ENCODE data around the gene HDAC3.

The HDAC3 gene

GRCh38 chr5:141603923-141604717 is 32.5 kb downstream of the HDAC3 start:
- H3K9ac ChIP-seq (ENCODE audit: low read depth, low read length, poor library complexity, severe bottlenecking): peak overlapping the region; percentile 25
- no peaks in the 10 kb centered on the region for H3K9me2 ChIP-seq (replicated peaks; ENCODE audit: low read depth, low read length)
- no peaks in the 10 kb centered on the region for H3K9me3 ChIP-seq (ENCODE audit: insufficient read depth, low read depth, low read length)
- no peaks in the 10 kb centered on the region; the same call in 1 of the 2 replicates for H3K36me3 ChIP-seq (ENCODE audit: insufficient read depth, low read length)
- peaks cover 86% of the 10 kb centered on the region for H3K79me2 ChIP-seq (ENCODE audit: insufficient read depth, low read length)
- no peak overlapping the region for H2AFZ ChIP-seq (ENCODE audit: low read length)
- TF ChIP-seq EZH2phosphoT487 (IDR thresholded peaks at IDR 0.05; ENCODE audit: borderline replicate concordance) (no peak), CTCF (conservative IDR thresholded peaks at IDR 0.05; ENCODE audit: low read length) (no peak)
- peak overlapping the region; percentile 52 for H3K4me2 ChIP-seq (ENCODE audit: low read depth, low read length, poor library complexity, severe bottlenecking)
- peaks cover 46% of the 10 kb centered on the region for H4K20me1 ChIP-seq (ENCODE audit: insufficient read depth, low read length, poor library complexity, severe bottlenecking)
- no peaks in the 10 kb centered on the region for H3K27me3 ChIP-seq (ENCODE audit: insufficient read depth, low read length, poor library complexity, severe bottlenecking)
- peaks cover 28% of the 10 kb centered on the region for H3F3A ChIP-seq (ENCODE audit: low read depth)
- peak overlapping the region; percentile 43 for H3K4me3 ChIP-seq (ENCODE audit: low read length, poor library complexity, severe bottlenecking)
- peaks cover 81% of the 10 kb centered on the region for H3K4me1 ChIP-seq (ENCODE audit: insufficient read depth, low read length, poor library complexity, severe bottlenecking)

- TF ChIP-seq CTCF (conservative IDR thresholded peaks at IDR 0.05; ENCODE audit: low read length) (no peak), EZH2phosphoT487 (IDR thresholded peaks at IDR 0.05; ENCODE audit: borderline replicate concordance) (no peak)
- Histone ChIP-seq H3K9ac (ENCODE audit: low read depth, low read length, poor library complexity, severe bottlenecking) (peak overlapping the region; percentile 25), H3K4me1 (ENCODE audit: insufficient read depth, low read length, poor library complexity, severe bottlenecking) (peaks cover 81% of the 10 kb centered on the region), H3K79me2 (ENCODE audit: insufficient read depth, low read length) (peaks cover 86% of the 10 kb centered on the region), H2AFZ (ENCODE audit: low read length) (no peak overlapping the region), H3K9me2 (replicated peaks; ENCODE audit: low read depth, low read length) (no peaks in the 10 kb centered on the region), H3K9me3 (ENCODE audit: insufficient read depth, low read depth, low read length) (no peaks in the 10 kb centered on the region), H3F3A (ENCODE audit: low read depth) (peaks cover 24% of the 10 kb centered on the region), H3K4me3 (ENCODE audit: low read length, poor library complexity, severe bottlenecking) (peak overlapping the region; percentile 30), H3K36me3 (ENCODE audit: insufficient read depth, low read length) (no peaks in the 10 kb centered on the region; the same call in 1 of the 2 replicates), H3K27me3 (ENCODE audit: insufficient read depth, low read length, poor library complexity, severe bottlenecking) (no peaks in the 10 kb centered on the region), H3K4me2 (ENCODE audit: low read depth, low read length, poor library complexity, severe bottlenecking) (peak overlapping the region; percentile 52), H4K20me1 (ENCODE audit: insufficient read depth, low read length, poor library complexity, severe bottlenecking) (peaks cover 61% of the 10 kb centered on the region)
Observed at GRCh38 chr5:141602606-141603005, 34.0 kb downstream of the HDAC3 start.

- peaks cover 98% of the 10 kb centered on the region for H3K79me2 ChIP-seq (ENCODE audit: insufficient read depth, low read length)
- H2AFZ ChIP-seq (ENCODE audit: low read length): no peak overlapping the region
- H3K36me3 ChIP-seq (ENCODE audit: insufficient read depth, low read length): peaks cover 16% of the 10 kb centered on the region
- H3K9ac ChIP-seq (ENCODE audit: low read depth, low read length, poor library complexity, severe bottlenecking): no peak overlapping the region
- H4K20me1 ChIP-seq (ENCODE audit: insufficient read depth, low read length, poor library complexity, severe bottlenecking): peaks cover 86% of the 10 kb centered on the region
- H3K4me1 ChIP-seq (ENCODE audit: insufficient read depth, low read length, poor library complexity, severe bottlenecking): peaks cover 54% of the 10 kb centered on the region
- no peaks in the 10 kb centered on the region for H3F3A ChIP-seq (ENCODE audit: low read depth)
- no peaks in the 10 kb centered on the region for H3K27me3 ChIP-seq (ENCODE audit: insufficient read depth, low read length, poor library complexity, severe bottlenecking)
- no peaks in the 10 kb centered on the region for H3K9me2 ChIP-seq (replicated peaks; ENCODE audit: low read depth, low read length)
- no peaks in the 10 kb centered on the region for H3K9me3 ChIP-seq (ENCODE audit: insufficient read depth, low read depth, low read length)
- no peak overlapping the region for H3K4me3 ChIP-seq (ENCODE audit: low read length, poor library complexity, severe bottlenecking)
- peak overlapping the region; percentile 38 for H3K4me2 ChIP-seq (ENCODE audit: low read depth, low read length, poor library complexity, severe bottlenecking)
- TF ChIP-seq CTCF (conservative IDR thresholded peaks at IDR 0.05; ENCODE audit: low read length): no peak
Observed at GRCh38 chr5:141598391-141599345, 38.0 kb downstream of the HDAC3 start.

All from Loucy (cell line).